Neural cell (in vitro differentiated cells): ENCODE data around the gene PSMA7. TPM values are rescaled to one million over a fixed set of nuclear protein-coding genes. Genes with fewer than 3 reads are reported as not detected.
"Not testable (repeated sequence)": the region's sequence is repeated elsewhere in the genome, so short reads cannot be mapped to it uniquely, and the experiment has no call there.

Experiments used
- H2AFZ ChIP-seq: fragments of 200-600, 300-800 bp; sonication (generic), shearing (Covaris generic); 2 replicates; pipeline ENCODE4 v1.6.0; 2014; ENCODE audit warnings: low read depth, mild to moderate bottlenecking, antibody characterized with exemption, low read length, moderate library complexity
- H3F3A ChIP-seq: fragments of 200-600 bp; shearing (Covaris generic); 2 replicates; pipeline ENCODE4 v1.6.1; 2016; ENCODE audit warnings: mild to moderate bottlenecking, moderate library complexity, mixed read lengths, antibody characterized with exemption, low read length; ENCODE audit not compliant: insufficient read depth, poor library complexity, severe bottlenecking
- H3K27ac ChIP-seq: fragments of 200-600, 300-800 bp; sonication (generic), shearing (Covaris generic); 2 replicates; pipeline ENCODE4 v1.5.1; 2014; ENCODE audit warnings: mild to moderate bottlenecking, low read length, moderate library complexity
- H3K27me3 ChIP-seq: fragments of 300-800, 200-600 bp; sonication (generic), shearing (Covaris generic); 2 replicates; pipeline ENCODE4 v1.6.0; 2014; ENCODE audit warnings: mild to moderate bottlenecking, low read depth, low read length, moderate library complexity; ENCODE audit not compliant: insufficient read depth
- H3K36me3 ChIP-seq: fragments of 300-800, 200-600 bp; sonication (generic), shearing (Covaris generic); 2 replicates; pipeline ENCODE4 v1.5.1; 2014; ENCODE audit warnings: mild to moderate bottlenecking, antibody characterized with exemption, low read length, moderate library complexity; ENCODE audit not compliant: insufficient read depth
- H3K4me2 ChIP-seq: fragments of 300-800, 200-600 bp; sonication (generic), shearing (Covaris generic); 2 replicates; pipeline ENCODE4 v1.6.0; 2014; ENCODE audit warnings: mild to moderate bottlenecking, low read length
- H3K4me3 ChIP-seq: fragments of 300-800, 200-600 bp; sonication (generic), shearing (Covaris generic); 2 replicates; pipeline ENCODE4 v1.5.1; 2014; ENCODE audit warnings: mild to moderate bottlenecking, low read length, moderate library complexity
- H3K79me2 ChIP-seq: fragments of 200-600 bp; shearing (Covaris generic); replicated peaks from 2 replicates; pipeline ENCODE4 v1.6.0; 2014; ENCODE audit warnings: mild to moderate bottlenecking, low read length, moderate library complexity; ENCODE audit not compliant: insufficient read depth
- H3K9ac ChIP-seq: fragments of 300-800, 200-600 bp; sonication (generic), shearing (Covaris generic); 2 replicates; pipeline ENCODE4 v1.6.1; 2016; ENCODE audit warnings: mild to moderate bottlenecking, low read length, mixed read lengths
- H3K9me2 ChIP-seq: fragments of 200-600 bp; shearing (Covaris generic); 2 replicates; pipeline ENCODE4 v1.6.1; 2016; ENCODE audit warnings: mild to moderate bottlenecking, low read length, mixed read lengths; ENCODE audit not compliant: insufficient read depth
- H3K9me3 ChIP-seq: fragments of 200-600, 300-800 bp; sonication (generic), shearing (Covaris generic); 2 replicates; pipeline ENCODE4 v1.6.1; 2016; ENCODE audit warnings: mild to moderate bottlenecking, mixed run types, low read length, moderate library complexity, mixed read lengths
- H4K20me1 ChIP-seq: fragments of 200-600 bp; shearing (Covaris generic); 2 replicates; pipeline ENCODE4 v1.6.1; 2016; ENCODE audit warnings: mild to moderate bottlenecking, mixed run types; ENCODE audit not compliant: insufficient read depth
- CTCF ChIP-seq: fragments of 450-650 bp; IDR thresholded peaks from 2 replicates; pipeline ENCODE4 v1.5.1; 2014; ENCODE audit warnings: antibody characterized with exemption, mild to moderate bottlenecking, moderate library complexity; ENCODE audit not compliant: poor library complexity, severe bottlenecking
- EP300 ChIP-seq: fragments of 450-650 bp; conservative IDR thresholded peaks from 2 replicates; pipeline ENCODE4 v1.6.1; 2014; ENCODE audit warnings: antibody characterized with exemption, mild to moderate bottlenecking, moderate library complexity; ENCODE audit not compliant: poor library complexity, severe bottlenecking
- EZH2 ChIP-seq: fragments of 200-600, 300-800 bp; shearing (Covaris generic), sonication (generic); IDR thresholded peaks from 2 replicates; pipeline ENCODE4 v1.6.1; 2014; ENCODE audit warnings: antibody characterized with exemption, low read length, borderline replicate concordance, mild to moderate bottlenecking; ENCODE audit not compliant: insufficient read depth, poor library complexity, severe bottlenecking
- MXI1 ChIP-seq: fragments of 450-650 bp; conservative IDR thresholded peaks from 2 replicates; pipeline ENCODE4 v1.6.1; 2014; ENCODE audit warnings: antibody characterized with exemption, mild to moderate bottlenecking; ENCODE audit not compliant: poor library complexity, severe bottlenecking
- POLR2AphosphoS5 ChIP-seq: IDR thresholded peaks from 2 replicates; pipeline ENCODE4 v1.6.1; 2012
- RAD21 ChIP-seq: fragments of 450-650 bp; conservative IDR thresholded peaks from 2 replicates; pipeline ENCODE4 v1.6.1; 2014; ENCODE audit warnings: antibody characterized with exemption, mild to moderate bottlenecking, moderate library complexity
- SMC3 ChIP-seq: fragments of 450-650 bp; conservative IDR thresholded peaks from 2 replicates; pipeline ENCODE4 v1.6.1; 2014; ENCODE audit warnings: antibody characterized with exemption, mild to moderate bottlenecking, moderate library complexity; ENCODE audit not compliant: poor library complexity
- TAF1 ChIP-seq: IDR thresholded peaks from 2 replicates; pipeline ENCODE4 v1.6.1; 2012; ENCODE audit warnings: low read depth
- polyA plus RNA-seq: library from polyadenylated mRNA; depleted of rRNA; stranded (reverse); fragments of >200 nt; gene quantifications from 2 replicates; pipeline ENCODE4 v1.2.3, GENCODE V29; 2014
- TF ChIP-seq, protein P1 (sequence below): IDR thresholded peaks from 2 replicates; pipeline ENCODE4 v1.6.1; 2012; ENCODE audit warnings: borderline replicate concordance

The PSMA7 gene
- polyA plus RNA-seq, 1 donor from 2014 or later, result 874 TPM

DNA sequence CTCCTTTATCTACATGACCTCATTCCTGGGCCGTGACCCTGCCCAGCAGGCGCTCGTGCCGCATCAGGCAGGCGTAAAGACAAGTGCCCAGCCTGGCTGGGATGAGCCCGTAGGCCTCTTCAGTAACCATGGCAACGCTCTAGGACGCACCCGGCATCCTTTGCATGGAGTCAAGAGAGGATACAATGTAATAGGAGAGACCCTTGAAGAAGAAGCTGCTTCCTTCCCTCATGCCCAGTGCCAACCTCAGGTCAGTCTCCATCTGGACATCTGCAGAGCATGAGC is 25.9 kb downstream of the PSMA7 start:
- no peak for TF ChIP-seq EP300
- TF ChIP-seq MXI1, result no peak
- no peak for TF ChIP-seq TAF1
- TF ChIP-seq, protein P1, sequence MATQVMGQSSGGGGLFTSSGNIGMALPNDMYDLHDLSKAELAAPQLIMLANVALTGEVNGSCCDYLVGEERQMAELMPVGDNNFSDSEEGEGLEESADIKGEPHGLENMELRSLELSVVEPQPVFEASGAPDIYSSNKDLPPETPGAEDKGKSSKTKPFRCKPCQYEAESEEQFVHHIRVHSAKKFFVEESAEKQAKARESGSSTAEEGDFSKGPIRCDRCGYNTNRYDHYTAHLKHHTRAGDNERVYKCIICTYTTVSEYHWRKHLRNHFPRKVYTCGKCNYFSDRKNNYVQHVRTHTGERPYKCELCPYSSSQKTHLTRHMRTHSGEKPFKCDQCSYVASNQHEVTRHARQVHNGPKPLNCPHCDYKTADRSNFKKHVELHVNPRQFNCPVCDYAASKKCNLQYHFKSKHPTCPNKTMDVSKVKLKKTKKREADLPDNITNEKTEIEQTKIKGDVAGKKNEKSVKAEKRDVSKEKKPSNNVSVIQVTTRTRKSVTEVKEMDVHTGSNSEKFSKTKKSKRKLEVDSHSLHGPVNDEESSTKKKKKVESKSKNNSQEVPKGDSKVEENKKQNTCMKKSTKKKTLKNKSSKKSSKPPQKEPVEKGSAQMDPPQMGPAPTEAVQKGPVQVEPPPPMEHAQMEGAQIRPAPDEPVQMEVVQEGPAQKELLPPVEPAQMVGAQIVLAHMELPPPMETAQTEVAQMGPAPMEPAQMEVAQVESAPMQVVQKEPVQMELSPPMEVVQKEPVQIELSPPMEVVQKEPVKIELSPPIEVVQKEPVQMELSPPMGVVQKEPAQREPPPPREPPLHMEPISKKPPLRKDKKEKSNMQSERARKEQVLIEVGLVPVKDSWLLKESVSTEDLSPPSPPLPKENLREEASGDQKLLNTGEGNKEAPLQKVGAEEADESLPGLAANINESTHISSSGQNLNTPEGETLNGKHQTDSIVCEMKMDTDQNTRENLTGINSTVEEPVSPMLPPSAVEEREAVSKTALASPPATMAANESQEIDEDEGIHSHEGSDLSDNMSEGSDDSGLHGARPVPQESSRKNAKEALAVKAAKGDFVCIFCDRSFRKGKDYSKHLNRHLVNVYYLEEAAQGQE, result no peak
- no peak for TF ChIP-seq EZH2
- TF ChIP-seq RAD21, result no peak
- no peak for TF ChIP-seq POLR2AphosphoS5
- no peak for TF ChIP-seq SMC3
- TF ChIP-seq CTCF, result no peak
- Histone ChIP-seq H3K4me2 (no peak overlapping the region), H3K9me2 (no peaks in the 10 kb centered on the region), H3K9ac (no peak overlapping the region), H3K9me3 (no peaks in the 10 kb centered on the region), H4K20me1 (no peaks in the 10 kb centered on the region), H3K27ac (no peak overlapping the region), H2AFZ (no peak overlapping the region), H3K4me3 (no peak overlapping the region), H3K36me3 (no peaks in the 10 kb centered on the region), H3F3A (peaks cover 2% of the 10 kb centered on the region), H3K79me2 (no peaks in the 10 kb centered on the region), H3K27me3 (no peaks in the 10 kb centered on the region)

GRCh38 chr20:62116558-62117361 is 26.4 kb downstream of the PSMA7 start:
- Histone ChIP-seq H3K9me3 (no peaks in the 10 kb centered on the region), H3K27me3 (no peaks in the 10 kb centered on the region), H3K9me2 (no peaks in the 10 kb centered on the region), H3K9ac (no peak overlapping the region), H4K20me1 (no peaks in the 10 kb centered on the region), H3K79me2 (no peaks in the 10 kb centered on the region), H2AFZ (no peak overlapping the region), H3F3A (peaks cover 2% of the 10 kb centered on the region), H3K36me3 (no peaks in the 10 kb centered on the region), H3K4me3 (no peak overlapping the region), H3K27ac (no peak overlapping the region), H3K4me2 (no peak overlapping the region)
- TF ChIP-seq EZH2, result no peak
- no peak for TF ChIP-seq SMC3
- no peak for TF ChIP-seq RAD21
- no peak for TF ChIP-seq EP300
- no peak for TF ChIP-seq MXI1
- no peak for TF ChIP-seq TAF1
- TF ChIP-seq, protein P1, result no peak
- TF ChIP-seq POLR2AphosphoS5, result no peak
- no peak for TF ChIP-seq CTCF

DNA sequence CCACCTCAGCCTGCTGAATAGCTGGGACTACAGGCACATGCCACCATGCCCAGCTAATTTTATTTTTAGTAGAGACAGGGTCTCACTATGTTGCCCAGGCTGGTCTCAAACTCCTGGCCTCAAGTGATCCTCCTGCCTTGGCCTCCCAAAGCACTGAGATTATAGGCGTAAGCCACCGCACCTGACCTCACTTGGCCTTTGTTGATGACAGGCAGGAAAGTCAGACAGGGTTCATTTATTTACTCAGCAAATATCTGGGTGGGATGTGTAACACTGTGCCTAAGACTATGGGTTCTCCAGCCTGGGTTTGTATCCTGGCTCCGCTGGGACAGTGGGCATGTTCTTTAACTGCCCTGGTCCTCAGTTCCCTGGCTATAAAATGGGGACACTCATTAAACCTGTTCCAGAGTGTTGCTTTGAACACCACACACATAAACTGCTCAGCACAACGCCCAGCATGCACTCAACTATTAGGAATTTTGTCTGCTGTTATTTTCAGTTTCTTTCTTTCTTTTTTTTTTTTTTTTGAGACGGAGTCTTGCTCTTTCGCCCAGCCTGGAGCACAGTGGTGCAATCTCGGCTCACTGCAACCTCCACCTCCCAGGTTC is 27.3 kb downstream of the PSMA7 start:
- H4K20me1 ChIP-seq, H3F3A ChIP-seq, H3K4me2 ChIP-seq, H3K9ac ChIP-seq, H3K27ac ChIP-seq, H3K4me3 ChIP-seq, H3K9me2 ChIP-seq, H2AFZ ChIP-seq, H3K9me3 ChIP-seq, H3K27me3 ChIP-seq, H3K36me3 ChIP-seq, H3K79me2 ChIP-seq: not testable (repeated sequence)
